Placental epithelial cell (primary cell): Measurements from ENCODE around the gene DISP1. TPM values are rescaled to one million over a fixed set of nuclear protein-coding genes. Genes with fewer than 3 reads are reported as not detected.

Experiments
- total RNA-seq: library from RNA; depleted of rRNA; stranded (reverse); fragments of >200 nt; gene quantifications from 2 replicates; pipeline ENCODE4 v1.2.3, GENCODE V29; 2012

DISP1 gene
- total RNA-seq, result 2.7 and 4.0 TPM in 2 replicates

GRCh38 chr1:222814536-222815439, at the start of gene DISP1:
TSS of gene DISP1 (plus strand) at chr1:222815039. CDS start at chr1:222942824, 127,785 bp downstream.

Other genes with a start within 250 kb of the DISP1 start
- gene TAF1A, start 225.1 kb upstream of the DISP1 start, total RNA-seq, result 8.2 and 9.0 TPM in 2 replicates
- gene MIA3, start 196.9 kb upstream of the DISP1 start, total RNA-seq, result 34.2 and 40.0 TPM in 2 replicates
- 27.1 and 51.5 TPM in 2 replicates for gene AIDA, start 102.5 kb upstream of the DISP1 start, total RNA-seq
- 34.9 and 92.0 TPM in 2 replicates for gene BROX, start 102.5 kb upstream of the DISP1 start, total RNA-seq
- not detected in 2 replicates for gene FAM177B, start 77.8 kb upstream of the DISP1 start, total RNA-seq